Measurements from ENCODE around the gene MINAR1.

The MINAR1 gene

DNA sequence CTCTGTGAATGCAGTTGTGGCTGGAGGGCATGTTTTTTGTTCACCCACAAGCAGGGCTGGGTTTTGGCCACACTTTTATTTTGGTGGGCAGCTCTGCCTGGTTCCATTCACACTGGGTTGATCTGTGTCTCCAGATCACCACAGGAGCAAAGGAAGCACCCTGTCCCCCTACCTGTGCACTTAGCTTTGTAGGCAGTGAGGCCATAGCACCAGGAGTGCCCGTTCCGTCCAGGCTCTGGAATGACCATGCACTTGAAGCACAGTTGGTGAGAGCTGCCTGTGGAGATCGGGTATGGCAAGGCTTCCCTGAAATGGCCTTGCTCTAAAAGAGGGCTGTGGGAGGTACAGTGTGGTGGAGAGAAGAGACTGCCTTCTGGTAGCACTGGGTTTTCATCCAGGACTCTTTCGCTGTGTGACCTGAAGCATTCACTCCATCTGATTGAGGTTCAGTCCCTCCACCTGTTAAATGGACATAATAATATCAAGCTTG, 31.7 kb downstream of the MINAR1 start:
- H3K4me3 ChIP-seq (ENCODE audit: low read depth, low read length): no peak overlapping the region
- no peak for TF ChIP-seq CTCF (IDR thresholded peaks at IDR 0.05; ENCODE audit: low read depth, low read length, missing control alignments)
- no peak for DNase-seq (ENCODE audit: low read depth)

DNA sequence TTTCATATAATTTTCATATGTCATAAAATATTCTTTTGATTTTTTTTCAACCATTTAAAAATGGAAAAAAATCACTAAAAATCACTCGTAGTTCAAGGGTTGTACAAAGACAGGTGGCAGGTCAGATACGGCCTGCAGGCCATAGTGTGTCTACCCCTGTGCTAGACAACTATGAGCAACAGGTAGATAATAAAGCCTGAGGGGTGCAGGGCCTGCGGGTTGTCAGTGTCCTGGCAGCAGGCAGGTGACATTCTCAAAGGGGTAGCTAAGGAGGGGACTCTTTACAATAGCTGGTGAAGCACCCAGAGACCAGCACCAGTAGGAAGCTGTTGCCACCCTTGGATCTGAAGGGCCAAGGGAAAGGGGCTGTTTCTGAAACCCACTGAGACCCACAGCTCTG, 34.4 kb downstream of the MINAR1 start:
- no peak overlapping the region for H3K4me3 ChIP-seq (ENCODE audit: low read depth, low read length)
- no peak for DNase-seq (ENCODE audit: low read depth)
- TF ChIP-seq CTCF (IDR thresholded peaks at IDR 0.05; ENCODE audit: low read depth, low read length, missing control alignments): no peak

- no peak for DNase-seq (ENCODE audit: low read depth)
- no peak overlapping the region for H3K4me3 ChIP-seq (ENCODE audit: low read depth, low read length)
- TF ChIP-seq CTCF (IDR thresholded peaks at IDR 0.05; ENCODE audit: low read depth, low read length, missing control alignments): no peak
Measured at GRCh38 chr15:79467865-79468586, 35.9 kb downstream of the MINAR1 start.

GRCh38 chr15:79472446-79472845, 40.3 kb downstream of the MINAR1 start:
- no peak for DNase-seq (ENCODE audit: low read depth)
- H3K4me3 ChIP-seq (ENCODE audit: low read depth, low read length): no peak overlapping the region
- TF ChIP-seq CTCF (IDR thresholded peaks at IDR 0.05; ENCODE audit: low read depth, low read length, missing control alignments): no peak

DNA sequence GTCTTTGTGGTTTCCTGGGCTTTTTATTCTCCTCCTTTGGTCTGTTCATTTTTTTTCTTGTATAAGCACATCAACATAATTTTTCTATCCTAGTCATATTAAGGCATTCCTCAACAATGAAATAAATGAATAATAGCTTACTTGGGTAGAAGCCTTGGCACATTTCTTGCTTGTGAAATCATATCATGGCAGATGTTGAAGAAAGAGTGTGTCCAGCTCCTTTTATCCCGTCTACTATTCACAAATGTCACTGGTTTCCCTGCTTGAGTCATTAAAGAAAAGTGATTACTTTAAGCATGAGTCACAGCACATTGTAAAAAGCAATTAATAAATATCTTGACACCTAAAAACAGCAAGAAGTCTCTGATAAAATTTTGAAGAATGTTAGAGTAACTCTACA, 42.1 kb downstream of the MINAR1 start:
- no peak overlapping the region for H3K4me3 ChIP-seq (ENCODE audit: low read depth, low read length)
- TF ChIP-seq CTCF (IDR thresholded peaks at IDR 0.05; ENCODE audit: low read depth, low read length, missing control alignments): no peak
- DNase-seq (ENCODE audit: low read depth): no peak

DNA sequence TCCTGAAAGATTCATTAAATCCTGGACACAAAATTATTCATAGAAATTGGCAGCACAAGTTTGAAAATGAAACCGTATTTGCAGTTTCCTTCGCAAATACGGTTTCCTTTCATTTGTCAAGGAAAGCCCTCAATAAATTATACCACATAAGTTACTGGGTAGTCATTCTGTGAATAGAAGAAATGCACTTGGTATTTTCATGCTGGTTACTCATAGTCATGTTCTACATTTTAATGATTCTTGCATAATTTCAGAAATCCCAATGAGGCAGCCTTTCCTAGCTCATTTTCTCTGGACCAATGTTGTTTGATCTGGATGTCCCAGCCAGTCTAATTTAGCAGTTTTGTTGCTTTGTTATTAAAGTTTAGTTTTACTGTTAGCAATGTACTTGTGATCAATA, 43.2 kb downstream of the MINAR1 start:
- TF ChIP-seq CTCF (IDR thresholded peaks at IDR 0.05; ENCODE audit: low read depth, low read length, missing control alignments): no peak
- no peak overlapping the region for H3K4me3 ChIP-seq (ENCODE audit: low read depth, low read length)
- no peak for DNase-seq (ENCODE audit: low read depth)

DNA sequence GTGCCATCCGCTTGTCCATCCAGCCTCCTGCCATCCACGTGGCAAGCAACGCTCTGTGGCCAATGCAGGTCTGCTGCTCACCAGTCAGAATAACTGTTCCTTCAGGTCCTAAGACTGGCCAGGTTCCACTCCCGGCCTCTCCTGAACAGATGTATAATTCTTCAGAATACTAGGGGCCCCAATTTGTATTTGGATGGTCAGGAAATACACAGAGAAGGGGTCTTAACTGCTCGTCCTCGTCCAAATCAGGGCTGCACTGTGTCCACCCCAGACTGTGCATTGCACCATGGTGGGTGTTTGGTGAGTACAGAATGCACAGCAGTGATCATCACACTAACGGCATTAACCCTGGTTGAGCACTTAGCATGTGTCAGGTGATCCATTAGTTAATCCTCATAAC, 46.0 kb downstream of the MINAR1 start:
- no peak for TF ChIP-seq CTCF (IDR thresholded peaks at IDR 0.05; ENCODE audit: low read depth, low read length, missing control alignments)
- DNase-seq (ENCODE audit: low read depth): no peak
- H3K4me3 ChIP-seq (ENCODE audit: low read depth, low read length): no peak overlapping the region

All from GM12864 (cell line).